Fibroblast of the aortic adventitia (primary cell): ENCODE data around the gene TTN. TPM values are rescaled to one million over a fixed set of nuclear protein-coding genes. Genes with fewer than 3 reads are reported as not detected.

Experiments
- DNase-seq: peaks from one replicate; pipeline ENCODE4 v3.0.0-alpha.2; 2010; ENCODE audit warnings: low read depth
- H3K4me3 ChIP-seq: 2 replicates; pipeline ENCODE4 v1.5.1; 2011; ENCODE audit warnings: low read depth, mild to moderate bottlenecking, control low read depth, low read length, moderate library complexity
- total RNA-seq: library from RNA; depleted of rRNA; stranded (reverse); fragments of >200 nt; gene quantifications from 2 replicates; pipeline ENCODE4 v1.2.3, GENCODE V29; 2012; ENCODE audit warnings: low replicate concordance
- TF ChIP-seq, protein P1 (sequence below): IDR thresholded peaks from 2 replicates; pipeline ENCODE4 v1.5.1; 2011; ENCODE audit warnings: mild to moderate bottlenecking, low read length, control low read depth, inconsistent platforms; ENCODE audit not compliant: insufficient read depth

The TTN gene
- total RNA-seq, 1 donor = 5.5 TPM

DNA sequence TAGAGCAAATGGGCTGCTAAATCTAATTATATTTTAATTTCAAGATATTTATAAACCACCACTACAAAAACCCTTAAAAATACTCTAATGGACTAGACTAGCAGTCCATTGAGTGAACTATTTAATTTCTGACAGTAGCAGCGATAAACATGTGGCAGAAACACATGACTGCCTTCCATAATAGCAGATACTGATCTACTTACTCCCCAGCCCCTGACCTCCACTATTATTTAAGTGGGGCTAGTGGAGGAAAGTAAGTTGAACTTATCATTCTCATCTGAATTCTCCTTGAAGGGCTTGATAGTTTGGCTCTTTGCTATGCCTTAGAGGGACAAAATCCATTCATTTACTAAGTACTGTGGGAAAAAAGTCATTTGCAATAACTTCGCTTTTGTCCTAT, 90.8 kb downstream of the TTN start:
- no peak overlapping the region for H3K4me3 ChIP-seq
- no peak for DNase-seq
- TF ChIP-seq, protein P1, sequence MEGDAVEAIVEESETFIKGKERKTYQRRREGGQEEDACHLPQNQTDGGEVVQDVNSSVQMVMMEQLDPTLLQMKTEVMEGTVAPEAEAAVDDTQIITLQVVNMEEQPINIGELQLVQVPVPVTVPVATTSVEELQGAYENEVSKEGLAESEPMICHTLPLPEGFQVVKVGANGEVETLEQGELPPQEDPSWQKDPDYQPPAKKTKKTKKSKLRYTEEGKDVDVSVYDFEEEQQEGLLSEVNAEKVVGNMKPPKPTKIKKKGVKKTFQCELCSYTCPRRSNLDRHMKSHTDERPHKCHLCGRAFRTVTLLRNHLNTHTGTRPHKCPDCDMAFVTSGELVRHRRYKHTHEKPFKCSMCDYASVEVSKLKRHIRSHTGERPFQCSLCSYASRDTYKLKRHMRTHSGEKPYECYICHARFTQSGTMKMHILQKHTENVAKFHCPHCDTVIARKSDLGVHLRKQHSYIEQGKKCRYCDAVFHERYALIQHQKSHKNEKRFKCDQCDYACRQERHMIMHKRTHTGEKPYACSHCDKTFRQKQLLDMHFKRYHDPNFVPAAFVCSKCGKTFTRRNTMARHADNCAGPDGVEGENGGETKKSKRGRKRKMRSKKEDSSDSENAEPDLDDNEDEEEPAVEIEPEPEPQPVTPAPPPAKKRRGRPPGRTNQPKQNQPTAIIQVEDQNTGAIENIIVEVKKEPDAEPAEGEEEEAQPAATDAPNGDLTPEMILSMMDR = no peak

DNA sequence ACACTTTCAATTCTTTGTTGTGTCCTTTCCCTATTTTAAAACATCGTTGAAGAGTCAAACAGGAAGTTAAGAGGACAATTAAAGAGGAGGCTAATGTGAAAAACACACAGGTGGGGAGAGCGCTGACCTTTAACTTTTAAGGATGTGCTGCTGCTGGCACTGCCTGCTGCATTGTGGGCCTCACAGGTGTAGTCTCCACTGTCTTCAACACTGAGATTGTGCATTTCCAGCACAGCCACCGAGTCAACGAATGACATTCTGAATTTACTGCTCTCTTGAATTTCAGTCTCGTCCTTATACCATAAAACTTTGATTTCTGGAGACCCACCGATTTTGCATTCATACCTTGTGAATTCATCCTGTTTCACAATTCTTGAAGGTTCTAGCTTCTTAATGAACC, 91.9 kb downstream of the TTN start:
- DNase-seq = no peak
- H3K4me3 ChIP-seq = no peak overlapping the region
- TF ChIP-seq, protein P1 = no peak

GRCh38 chr2:178707476-178707875, 99.7 kb downstream of the TTN start:
- no peak overlapping the region for H3K4me3 ChIP-seq
- no peak for DNase-seq
- TF ChIP-seq, protein P1 = no peak

GRCh38 chr2:178704876-178705275, 102.3 kb downstream of the TTN start:
- H3K4me3 ChIP-seq = no peak overlapping the region
- TF ChIP-seq, protein P1 = no peak
- no peak for DNase-seq

GRCh38 chr2:178702361-178702760, 104.9 kb downstream of the TTN start:
- no peak for DNase-seq
- TF ChIP-seq, protein P1 = no peak
- H3K4me3 ChIP-seq = no peak overlapping the region

- TF ChIP-seq, protein P1 = peak; percentile 93
- no peak overlapping the region for H3K4me3 ChIP-seq
- peak; percentile 53 for DNase-seq
These were observed 106.3 kb downstream of the TTN start for GRCh38 chr2:178700922-178701342.

DNA sequence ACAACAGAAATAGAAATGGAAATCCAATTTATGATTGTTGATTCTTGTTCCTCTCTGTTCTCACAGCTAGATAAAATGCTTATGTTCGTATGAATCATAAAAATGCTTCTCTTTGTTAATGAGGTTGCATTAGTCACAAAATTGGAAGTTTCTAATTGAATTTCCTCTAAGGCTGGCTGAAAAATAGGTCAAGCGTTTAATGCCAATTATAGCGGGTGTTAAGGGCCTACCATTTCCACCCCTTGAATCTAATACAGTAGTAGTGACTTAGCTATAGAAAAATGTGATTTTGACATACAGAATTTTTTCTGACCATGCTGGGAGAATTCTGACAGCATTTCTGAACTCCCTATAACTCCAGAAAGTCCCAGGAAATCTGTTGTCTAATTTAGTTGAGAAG, 107.1 kb downstream of the TTN start:
- DNase-seq = no peak
- TF ChIP-seq, protein P1 = no peak
- H3K4me3 ChIP-seq = no peak overlapping the region
